Activated CD4-positive, alpha-beta T cell treated with anti-CD3 and anti-CD28 coated beads, Interleukin-2, amount 50 U/mL, for 24 hours (primary cell): ENCODE data around the gene AUTS2.

Source experiments
- DNase-seq, 2 donors: peaks; one replicate each; pipeline ENCODE4 v3.0.0-alpha.2; 2020; ENCODE audit warnings: low read depth in 1 of 2, low spot score in 1 of 2

AUTS2 gene

GRCh38 chr7:70600993-70601392 is 1002.7 kb downstream of the AUTS2 start:
- no peak for DNase-seq

- DNase-seq, result no peak
Measured at GRCh38 chr7:70602117-70602516, 1003.8 kb downstream of the AUTS2 start.

GRCh38 chr7:70607281-70607680 is 1009.0 kb downstream of the AUTS2 start:
- no peak for DNase-seq

- DNase-seq, result no peak
Measured at GRCh38 chr7:70607759-70608158, 1009.5 kb downstream of the AUTS2 start.

- no peak for DNase-seq
Measured at GRCh38 chr7:70608229-70608628, 1010.0 kb downstream of the AUTS2 start.

GRCh38 chr7:70612811-70613210 is 1014.5 kb downstream of the AUTS2 start:
- DNase-seq, result no peak

- DNase-seq, result no peak
Measured at GRCh38 chr7:70614237-70615045, 1016.2 kb downstream of the AUTS2 start.

GRCh38 chr7:70615066-70615606 is 1016.9 kb downstream of the AUTS2 start:
- no peak for DNase-seq

GRCh38 chr7:70616211-70616610 is 1017.9 kb downstream of the AUTS2 start:
- no peak for DNase-seq

GRCh38 chr7:70616821-70617220 is 1018.5 kb downstream of the AUTS2 start:
- DNase-seq, result no peak

- no peak for DNase-seq
Measured at GRCh38 chr7:70618020-70618551, 1019.8 kb downstream of the AUTS2 start.

GRCh38 chr7:70619130-70619529 is 1020.9 kb downstream of the AUTS2 start:
- DNase-seq, result no peak

- DNase-seq, result no peak
Measured at GRCh38 chr7:70619659-70620058, 1021.4 kb downstream of the AUTS2 start.

GRCh38 chr7:70620333-70621055 is 1022.2 kb downstream of the AUTS2 start:
- DNase-seq, result no peak

- DNase-seq, result no peak
Measured at GRCh38 chr7:70621954-70622600, 1023.8 kb downstream of the AUTS2 start.

GRCh38 chr7:70622936-70623335 is 1024.7 kb downstream of the AUTS2 start:
- no peak for DNase-seq

GRCh38 chr7:70624500-70625103 is 1026.3 kb downstream of the AUTS2 start:
- no peak for DNase-seq

- no peak for DNase-seq
Measured at GRCh38 chr7:70627461-70627860, 1029.2 kb downstream of the AUTS2 start.

- no peak for DNase-seq
Measured at GRCh38 chr7:70630440-70630817, 1032.2 kb downstream of the AUTS2 start.

GRCh38 chr7:70630818-70631457 is 1032.7 kb downstream of the AUTS2 start:
- no peak for DNase-seq

- DNase-seq, result no peak
Measured at GRCh38 chr7:70631718-70632117, 1033.4 kb downstream of the AUTS2 start.
